ENCODE data around the gene ARHGAP21.

ARHGAP21 gene

GRCh38 chr10:24651923-24652322 lies 71.8 kb downstream of the ARHGAP21 start:
- no CpG with 5 or more reads among the region's 2 CpGs for WGBS (ENCODE audit: extremely low coverage, insufficient coverage, low lambda C conversion rate)
- H2AK5ac ChIP-seq (ENCODE audit: low read length): no peak overlapping the region
- DNase-seq: no peak

GRCh38 chr10:24650669-24651391 lies 72.9 kb downstream of the ARHGAP21 start:
- no peak overlapping the region for H3K4me3 ChIP-seq (ENCODE audit: low read length)
- no CpG with 5 or more reads among the region's 4 CpGs for WGBS (ENCODE audit: extremely low coverage, insufficient coverage, low lambda C conversion rate)
- H2BK120ac ChIP-seq (ENCODE audit: low read depth, low read length): no peak overlapping the region
- H2BK15ac ChIP-seq (replicated peaks; ENCODE audit: low read depth): no peak overlapping the region
- H4K8ac ChIP-seq (ENCODE audit: low read depth, low read length): no peak overlapping the region
- no peak overlapping the region for H3K9ac ChIP-seq (ENCODE audit: low read length)
- no peak overlapping the region for H3K56ac ChIP-seq (ENCODE audit: low read length)
- H3K79me1 ChIP-seq (ENCODE audit: low read length): no peaks in the 10 kb centered on the region
- no peak for DNase-seq
- no peak overlapping the region for H4K5ac ChIP-seq (ENCODE audit: low read length)
- H3K27me3 ChIP-seq (ENCODE audit: insufficient read depth, low read length, poor library complexity): no peaks in the 10 kb centered on the region
- H2AK5ac ChIP-seq (ENCODE audit: low read length): no peak overlapping the region
- no peaks in the 10 kb centered on the region for H3K36me3 ChIP-seq (ENCODE audit: control insufficient read depth, insufficient read depth, low read length)
- no peak overlapping the region for H3K4me2 ChIP-seq (ENCODE audit: low read length)
- H3K23ac ChIP-seq (ENCODE audit: low read length): no peak overlapping the region
- H3K4ac ChIP-seq (ENCODE audit: low read depth, low read length): no peak overlapping the region
- H2BK5ac ChIP-seq (ENCODE audit: low read length): no peak overlapping the region
- H3K27ac ChIP-seq (ENCODE audit: low read depth, low read length): no peak overlapping the region
- H3K18ac ChIP-seq (ENCODE audit: low read length): no peak overlapping the region
- H3K79me2 ChIP-seq (ENCODE audit: control insufficient read depth, insufficient read depth, low read length): no peaks in the 10 kb centered on the region
- no peaks in the 10 kb centered on the region for H3K4me1 ChIP-seq (ENCODE audit: control insufficient read depth, low read depth, low read length)

More at GRCh38 chr10:24651923-24652322, 71.8 kb downstream of the ARHGAP21 start:
- Histone ChIP-seq H4K5ac (ENCODE audit: low read length) (no peak overlapping the region), H3K27ac (ENCODE audit: low read depth, low read length) (no peak overlapping the region), H3K36me3 (ENCODE audit: control insufficient read depth, insufficient read depth, low read length) (no peaks in the 10 kb centered on the region), H2BK120ac (ENCODE audit: low read depth, low read length) (no peak overlapping the region), H3K18ac (ENCODE audit: low read length) (no peak overlapping the region), H3K4me3 (ENCODE audit: low read length) (no peak overlapping the region), H2BK15ac (replicated peaks; ENCODE audit: low read depth) (no peak overlapping the region), H3K23ac (ENCODE audit: low read length) (no peak overlapping the region), H3K4me1 (ENCODE audit: control insufficient read depth, low read depth, low read length) (no peaks in the 10 kb centered on the region), H4K8ac (ENCODE audit: low read depth, low read length) (no peak overlapping the region), H3K79me1 (ENCODE audit: low read length) (no peaks in the 10 kb centered on the region), H2BK5ac (ENCODE audit: low read length) (no peak overlapping the region), H3K27me3 (ENCODE audit: insufficient read depth, low read length, poor library complexity) (no peaks in the 10 kb centered on the region), H3K79me2 (ENCODE audit: control insufficient read depth, insufficient read depth, low read length) (no peaks in the 10 kb centered on the region), H3K9ac (ENCODE audit: low read length) (no peak overlapping the region), H3K56ac (ENCODE audit: low read length) (no peak overlapping the region), H3K4ac (ENCODE audit: low read depth, low read length) (no peak overlapping the region), H3K4me2 (ENCODE audit: low read length) (no peak overlapping the region)

GRCh38 chr10:24645784-24646183 lies 77.9 kb downstream of the ARHGAP21 start:
- no peak for DNase-seq
- H3K36me3 ChIP-seq (ENCODE audit: control insufficient read depth, insufficient read depth, low read length): no peaks in the 10 kb centered on the region

GRCh38 chr10:24645022-24645421 lies 78.7 kb downstream of the ARHGAP21 start:
- Histone ChIP-seq H4K5ac (ENCODE audit: low read length) (no peak overlapping the region), H3K27ac (ENCODE audit: low read depth, low read length) (no peak overlapping the region), H2BK15ac (replicated peaks; ENCODE audit: low read depth) (no peak overlapping the region), H3K79me2 (ENCODE audit: control insufficient read depth, insufficient read depth, low read length) (no peaks in the 10 kb centered on the region), H2AK5ac (ENCODE audit: low read length) (no peak overlapping the region), H3K4ac (ENCODE audit: low read depth, low read length) (no peak overlapping the region), H3K4me2 (ENCODE audit: low read length) (no peak overlapping the region), H2BK120ac (ENCODE audit: low read depth, low read length) (no peak overlapping the region), H3K4me3 (ENCODE audit: low read length) (no peak overlapping the region), H3K27me3 (ENCODE audit: insufficient read depth, low read length, poor library complexity) (no peaks in the 10 kb centered on the region), H3K36me3 (ENCODE audit: control insufficient read depth, insufficient read depth, low read length) (no peaks in the 10 kb centered on the region), H3K18ac (ENCODE audit: low read length) (no peak overlapping the region), H3K56ac (ENCODE audit: low read length) (no peak overlapping the region), H3K79me1 (ENCODE audit: low read length) (no peaks in the 10 kb centered on the region), H3K23ac (ENCODE audit: low read length) (no peak overlapping the region), H3K9ac (ENCODE audit: low read length) (no peak overlapping the region), H3K4me1 (ENCODE audit: control insufficient read depth, low read depth, low read length) (no peaks in the 10 kb centered on the region), H2BK5ac (ENCODE audit: low read length) (no peak overlapping the region), H4K8ac (ENCODE audit: low read depth, low read length) (no peak overlapping the region)
- no peak for DNase-seq

More at GRCh38 chr10:24645784-24646183, 77.9 kb downstream of the ARHGAP21 start:
- Histone ChIP-seq H3K4ac (ENCODE audit: low read depth, low read length) (no peak overlapping the region), H3K4me2 (ENCODE audit: low read length) (no peak overlapping the region), H2BK5ac (ENCODE audit: low read length) (no peak overlapping the region), H3K79me2 (ENCODE audit: control insufficient read depth, insufficient read depth, low read length) (no peaks in the 10 kb centered on the region), H2AK5ac (ENCODE audit: low read length) (no peak overlapping the region), H3K9ac (ENCODE audit: low read length) (no peak overlapping the region), H3K79me1 (ENCODE audit: low read length) (no peaks in the 10 kb centered on the region), H3K27ac (ENCODE audit: low read depth, low read length) (no peak overlapping the region), H2BK120ac (ENCODE audit: low read depth, low read length) (no peak overlapping the region), H3K56ac (ENCODE audit: low read length) (no peak overlapping the region), H3K18ac (ENCODE audit: low read length) (no peak overlapping the region), H2BK15ac (replicated peaks; ENCODE audit: low read depth) (no peak overlapping the region), H3K4me1 (ENCODE audit: control insufficient read depth, low read depth, low read length) (no peaks in the 10 kb centered on the region), H3K23ac (ENCODE audit: low read length) (no peak overlapping the region), H3K4me3 (ENCODE audit: low read length) (no peak overlapping the region), H3K27me3 (ENCODE audit: insufficient read depth, low read length, poor library complexity) (no peaks in the 10 kb centered on the region), H4K8ac (ENCODE audit: low read depth, low read length) (no peak overlapping the region), H4K5ac (ENCODE audit: low read length) (no peak overlapping the region)

GRCh38 chr10:24643679-24644209 lies 79.9 kb downstream of the ARHGAP21 start:
- Histone ChIP-seq H3K36me3 (ENCODE audit: control insufficient read depth, insufficient read depth, low read length) (no peaks in the 10 kb centered on the region), H3K79me2 (ENCODE audit: control insufficient read depth, insufficient read depth, low read length) (no peaks in the 10 kb centered on the region), H3K23ac (ENCODE audit: low read length) (no peak overlapping the region), H3K18ac (ENCODE audit: low read length) (no peak overlapping the region), H3K56ac (ENCODE audit: low read length) (no peak overlapping the region), H3K79me1 (ENCODE audit: low read length) (no peaks in the 10 kb centered on the region), H2BK5ac (ENCODE audit: low read length) (no peak overlapping the region), H2AK5ac (ENCODE audit: low read length) (no peak overlapping the region), H3K4me3 (ENCODE audit: low read length) (no peak overlapping the region), H3K4me2 (ENCODE audit: low read length) (no peak overlapping the region), H3K27me3 (ENCODE audit: insufficient read depth, low read length, poor library complexity) (no peaks in the 10 kb centered on the region), H3K4ac (ENCODE audit: low read depth, low read length) (no peak overlapping the region), H3K9ac (ENCODE audit: low read length) (no peak overlapping the region), H2BK120ac (ENCODE audit: low read depth, low read length) (no peak overlapping the region), H4K5ac (ENCODE audit: low read length) (no peak overlapping the region), H3K4me1 (ENCODE audit: control insufficient read depth, low read depth, low read length) (no peaks in the 10 kb centered on the region), H3K27ac (ENCODE audit: low read depth, low read length) (no peak overlapping the region), H2BK15ac (replicated peaks; ENCODE audit: low read depth) (no peak overlapping the region), H4K8ac (ENCODE audit: low read depth, low read length) (no peak overlapping the region)
- WGBS (ENCODE audit: extremely low coverage, insufficient coverage, low lambda C conversion rate): no CpG with 5 or more reads among the region's 6 CpGs
- DNase-seq: peak; percentile 5

Measured in mesendoderm (in vitro differentiated cells).